D721Med (cell line): ENCODE data around the gene ACOT12.
"Not testable (repeated sequence)": the region's sequence is repeated elsewhere in the genome, so short reads cannot be mapped to it uniquely, and the experiment has no call there.

Experiments
- DNase-seq: peaks from one replicate; pipeline ENCODE4 v3.0.0; 2011; ENCODE audit warnings: low spot score; ENCODE audit not compliant: insufficient read length
- FAIRE-seq: peaks from 2 replicates; lab custom pipeline; 2011; peaks lifted over from hg19 to GRCh38; lab: Jason Lieb, UNC
- CTCF ChIP-seq: IDR thresholded peaks from 2 replicates; pipeline ENCODE4 v1.5.1; 2012; ENCODE audit warnings: mild to moderate bottlenecking, control low read depth; ENCODE audit not compliant: insufficient read depth; ENCODE audit errors: missing control alignments

Gene ACOT12

GRCh38 chr5:81300921-81301270 is 93.0 kb downstream of the ACOT12 start:
- no peak for FAIRE-seq
- TF ChIP-seq CTCF = no peak
- no peak for DNase-seq

- no peak for TF ChIP-seq CTCF
Observed at GRCh38 chr5:81297531-81297930, 96.4 kb downstream of the ACOT12 start.

GRCh38 chr5:81294021-81294420 is 99.9 kb downstream of the ACOT12 start:
- FAIRE-seq, DNase-seq: not testable (repeated sequence)

More at GRCh38 chr5:81297531-81297930, 96.4 kb downstream of the ACOT12 start:
- DNase-seq = no peak
- FAIRE-seq = no peak

GRCh38 chr5:81292130-81292529 is 101.8 kb downstream of the ACOT12 start:
- no peak for FAIRE-seq
- no peak for DNase-seq
- TF ChIP-seq CTCF = no peak

- DNase-seq = no peak
- no peak for FAIRE-seq
- no peak for TF ChIP-seq CTCF
Observed at GRCh38 chr5:81290146-81290545, 103.8 kb downstream of the ACOT12 start.

- no peak for FAIRE-seq
- no peak for DNase-seq
- no peak for TF ChIP-seq CTCF
Observed at GRCh38 chr5:81288021-81288433, 105.9 kb downstream of the ACOT12 start.

- DNase-seq (no peak), FAIRE-seq (no peak)
- no peak for TF ChIP-seq CTCF
Observed at GRCh38 chr5:81286059-81286617, 107.8 kb downstream of the ACOT12 start.

GRCh38 chr5:81283976-81284375 is 110.0 kb downstream of the ACOT12 start:
- TF ChIP-seq CTCF = no peak
- no peak for FAIRE-seq
- DNase-seq = no peak
